Osteocyte (in vitro differentiated cells): ENCODE results near the gene TICAM1. TPM values are rescaled to one million over a fixed set of nuclear protein-coding genes. Genes with fewer than 3 reads are reported as not detected.
"Not testable (repeated sequence)": the region's sequence is repeated elsewhere in the genome, so short reads cannot be mapped to it uniquely, and the experiment has no call there.

ENCODE experiments used
- DNase-seq: peaks from one replicate; pipeline ENCODE4 v3.0.0; 2021; ENCODE audit warnings: mixed read lengths; ENCODE audit not compliant: unreplicated experiment; ENCODE audit errors: extremely low spot score
- H3K27ac Mint-ChIP-seq: one replicate; pipeline ENCODE4 v1.8.0; 2021; ENCODE audit warnings: mild to moderate bottlenecking, mixed read lengths; ENCODE audit not compliant: unreplicated experiment
- H3K27me3 Mint-ChIP-seq: one replicate; pipeline ENCODE4 v1.8.0; 2021; ENCODE audit warnings: mixed read lengths; ENCODE audit not compliant: unreplicated experiment
- H3K36me3 Mint-ChIP-seq: one replicate; pipeline ENCODE4 v1.8.0; 2021; ENCODE audit warnings: mixed read lengths; ENCODE audit not compliant: unreplicated experiment
- H3K4me1 Mint-ChIP-seq: one replicate; pipeline ENCODE4 v1.8.0; 2021; ENCODE audit warnings: mixed read lengths; ENCODE audit not compliant: unreplicated experiment
- H3K4me3 Mint-ChIP-seq: one replicate; pipeline ENCODE4 v1.8.0; 2021; ENCODE audit warnings: mild to moderate bottlenecking, moderate library complexity, mixed read lengths; ENCODE audit not compliant: unreplicated experiment
- H3K9me3 Mint-ChIP-seq: one replicate; pipeline ENCODE4 v1.8.0; 2021; ENCODE audit warnings: mixed read lengths; ENCODE audit not compliant: unreplicated experiment
- total RNA-seq: library from RNA; stranded (reverse); gene quantifications from 2 replicates; pipeline ENCODE4 v1.2.1, GENCODE V29; 2021
- TF ChIP-seq, protein P1 (sequence below): fragments of 200-600 bp; sonication (generic); IDR thresholded peaks from 2 replicates; pipeline ENCODE4 v1.5.0; 2021; ENCODE audit warnings: antibody characterized with exemption, mild to moderate bottlenecking, moderate library complexity

The TICAM1 gene
- total RNA-seq, 1 donor from 2014 or later, result 6.6 TPM

DNA sequence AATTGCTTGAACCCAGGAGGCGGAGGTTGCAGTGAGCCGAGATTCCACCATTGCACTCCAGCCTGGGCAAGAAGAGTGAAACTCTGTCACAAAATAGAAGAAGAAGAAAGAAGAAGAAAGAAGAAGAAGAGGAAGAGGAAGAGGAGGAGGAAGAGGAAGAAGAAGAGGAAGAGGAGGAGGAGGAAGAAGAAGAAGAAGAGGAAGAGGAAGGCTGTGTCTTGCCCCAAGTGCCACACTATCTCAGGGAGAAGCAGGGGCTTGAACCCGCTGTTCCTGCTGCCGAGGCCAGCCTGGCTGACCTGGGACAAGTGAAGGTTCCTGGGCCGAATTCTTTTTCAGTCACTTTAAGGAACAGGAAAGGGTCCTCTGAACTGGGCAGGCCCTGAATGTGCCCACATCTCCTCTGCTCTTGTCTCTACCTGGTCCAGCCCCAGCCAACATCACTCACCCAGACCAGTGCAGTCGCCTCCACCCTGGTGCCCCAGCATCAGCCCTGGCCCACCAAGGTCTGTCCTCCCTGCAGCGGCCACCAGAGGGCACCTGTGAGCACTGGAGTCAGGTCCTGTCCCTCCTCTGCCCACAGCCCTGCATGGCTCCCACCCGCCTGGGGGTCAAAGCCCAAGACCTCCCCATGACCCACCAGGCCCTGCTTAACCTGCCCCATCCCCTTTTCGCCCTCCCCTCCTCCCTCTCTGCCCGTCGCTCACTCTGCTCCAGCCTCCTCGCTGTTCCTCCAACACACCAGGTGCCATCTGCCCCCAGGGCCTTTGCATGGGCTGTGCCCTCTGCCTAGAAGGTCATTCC is 20.0 kb downstream of the TICAM1 start:
- H3K27ac Mint-ChIP-seq, result peak overlapping the region; percentile 99
- no peaks in the 10 kb centered on the region for H3K36me3 Mint-ChIP-seq
- no peaks in the 10 kb centered on the region for H3K9me3 Mint-ChIP-seq
- TF ChIP-seq, protein P1, sequence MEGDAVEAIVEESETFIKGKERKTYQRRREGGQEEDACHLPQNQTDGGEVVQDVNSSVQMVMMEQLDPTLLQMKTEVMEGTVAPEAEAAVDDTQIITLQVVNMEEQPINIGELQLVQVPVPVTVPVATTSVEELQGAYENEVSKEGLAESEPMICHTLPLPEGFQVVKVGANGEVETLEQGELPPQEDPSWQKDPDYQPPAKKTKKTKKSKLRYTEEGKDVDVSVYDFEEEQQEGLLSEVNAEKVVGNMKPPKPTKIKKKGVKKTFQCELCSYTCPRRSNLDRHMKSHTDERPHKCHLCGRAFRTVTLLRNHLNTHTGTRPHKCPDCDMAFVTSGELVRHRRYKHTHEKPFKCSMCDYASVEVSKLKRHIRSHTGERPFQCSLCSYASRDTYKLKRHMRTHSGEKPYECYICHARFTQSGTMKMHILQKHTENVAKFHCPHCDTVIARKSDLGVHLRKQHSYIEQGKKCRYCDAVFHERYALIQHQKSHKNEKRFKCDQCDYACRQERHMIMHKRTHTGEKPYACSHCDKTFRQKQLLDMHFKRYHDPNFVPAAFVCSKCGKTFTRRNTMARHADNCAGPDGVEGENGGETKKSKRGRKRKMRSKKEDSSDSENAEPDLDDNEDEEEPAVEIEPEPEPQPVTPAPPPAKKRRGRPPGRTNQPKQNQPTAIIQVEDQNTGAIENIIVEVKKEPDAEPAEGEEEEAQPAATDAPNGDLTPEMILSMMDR, result peak; percentile 80
- peak; percentile 95 for DNase-seq
- H3K27me3 Mint-ChIP-seq, result no peaks in the 10 kb centered on the region
- H3K4me1 Mint-ChIP-seq, result peaks cover 30% of the 10 kb centered on the region
- peak overlapping the region; percentile 32 for H3K4me3 Mint-ChIP-seq

DNA sequence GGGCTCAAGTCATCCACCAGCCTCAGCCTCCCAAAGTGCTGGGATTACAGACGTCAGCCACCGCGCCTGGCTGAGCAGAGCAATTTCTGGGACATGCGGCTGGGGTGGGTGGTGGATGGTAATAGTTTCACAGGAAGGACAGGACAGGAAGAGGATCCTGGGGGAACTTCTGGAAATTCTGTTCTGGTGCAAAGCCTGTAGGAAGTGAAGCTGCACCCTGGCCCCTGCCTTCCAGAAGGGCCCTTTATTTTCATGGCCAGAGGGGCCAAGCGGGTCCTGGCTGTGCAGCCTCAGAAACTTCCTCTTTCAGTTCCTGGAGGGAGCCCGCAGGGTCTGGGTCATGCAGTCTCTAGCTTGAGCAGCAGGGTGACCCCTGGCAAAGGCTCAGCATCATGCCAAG is 24.3 kb downstream of the TICAM1 start:
- H3K4me3 Mint-ChIP-seq, result no peak overlapping the region
- H3K27ac Mint-ChIP-seq, result no peak overlapping the region
- peaks cover 8% of the 10 kb centered on the region for H3K4me1 Mint-ChIP-seq
- no peak for DNase-seq
- TF ChIP-seq, protein P1, result no peak
- no peaks in the 10 kb centered on the region for H3K27me3 Mint-ChIP-seq
- no peaks in the 10 kb centered on the region for H3K36me3 Mint-ChIP-seq
- no peaks in the 10 kb centered on the region for H3K9me3 Mint-ChIP-seq

DNA sequence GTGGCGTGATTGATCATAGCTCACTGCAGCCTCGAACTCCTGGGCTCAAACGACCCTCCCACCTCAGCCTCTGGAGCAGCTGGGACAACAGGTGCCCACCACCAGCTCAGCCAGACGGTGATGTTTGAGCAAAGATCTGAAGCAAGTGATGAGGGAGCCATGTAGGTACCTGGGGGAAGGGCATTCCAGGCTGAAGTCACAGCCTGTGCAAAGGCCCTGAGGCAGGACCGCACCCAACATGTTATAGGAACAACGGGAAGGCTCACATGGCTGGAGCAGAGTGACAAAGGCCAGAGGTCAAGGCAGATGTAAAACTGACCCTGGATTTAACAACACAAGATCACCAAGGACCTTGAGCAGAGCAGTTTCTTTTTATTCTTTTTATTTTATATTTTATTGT is 25.1 kb downstream of the TICAM1 start:
- H3K27me3 Mint-ChIP-seq, result no peaks in the 10 kb centered on the region

DNA sequence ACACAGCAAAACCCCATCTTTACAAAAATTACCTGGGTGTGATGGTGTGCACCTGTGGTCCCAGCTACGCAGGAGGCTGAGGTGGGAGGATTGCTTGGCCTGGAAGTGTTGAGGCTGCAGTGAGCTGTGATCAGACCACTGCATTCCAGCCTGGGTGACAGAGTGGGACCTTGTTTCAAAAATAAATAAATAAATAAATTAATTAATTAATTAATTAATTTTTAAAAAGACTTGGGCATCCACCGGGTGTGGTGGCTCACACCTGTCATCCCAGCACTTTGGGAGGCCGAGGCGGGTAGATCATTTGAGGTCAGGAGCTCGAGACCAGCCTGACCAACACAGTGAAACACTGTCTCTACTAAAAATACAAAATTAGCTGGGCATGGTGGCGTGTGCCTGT is 26.4 kb downstream of the TICAM1 start:
- not testable (repeated sequence) for H3K4me3 Mint-ChIP-seq, H3K9me3 Mint-ChIP-seq, DNase-seq, H3K27me3 Mint-ChIP-seq, H3K27ac Mint-ChIP-seq, H3K4me1 Mint-ChIP-seq, H3K36me3 Mint-ChIP-seq

More for the DNA sequence above, 25.1 kb downstream of the TICAM1 start:
- TF ChIP-seq, protein P1, result no peak
- peaks cover 3% of the 10 kb centered on the region for H3K4me1 Mint-ChIP-seq
- no peaks in the 10 kb centered on the region for H3K9me3 Mint-ChIP-seq
- DNase-seq, result no peak
- no peak overlapping the region for H3K4me3 Mint-ChIP-seq
- H3K27ac Mint-ChIP-seq, result no peak overlapping the region
- H3K36me3 Mint-ChIP-seq, result no peaks in the 10 kb centered on the region

DNA sequence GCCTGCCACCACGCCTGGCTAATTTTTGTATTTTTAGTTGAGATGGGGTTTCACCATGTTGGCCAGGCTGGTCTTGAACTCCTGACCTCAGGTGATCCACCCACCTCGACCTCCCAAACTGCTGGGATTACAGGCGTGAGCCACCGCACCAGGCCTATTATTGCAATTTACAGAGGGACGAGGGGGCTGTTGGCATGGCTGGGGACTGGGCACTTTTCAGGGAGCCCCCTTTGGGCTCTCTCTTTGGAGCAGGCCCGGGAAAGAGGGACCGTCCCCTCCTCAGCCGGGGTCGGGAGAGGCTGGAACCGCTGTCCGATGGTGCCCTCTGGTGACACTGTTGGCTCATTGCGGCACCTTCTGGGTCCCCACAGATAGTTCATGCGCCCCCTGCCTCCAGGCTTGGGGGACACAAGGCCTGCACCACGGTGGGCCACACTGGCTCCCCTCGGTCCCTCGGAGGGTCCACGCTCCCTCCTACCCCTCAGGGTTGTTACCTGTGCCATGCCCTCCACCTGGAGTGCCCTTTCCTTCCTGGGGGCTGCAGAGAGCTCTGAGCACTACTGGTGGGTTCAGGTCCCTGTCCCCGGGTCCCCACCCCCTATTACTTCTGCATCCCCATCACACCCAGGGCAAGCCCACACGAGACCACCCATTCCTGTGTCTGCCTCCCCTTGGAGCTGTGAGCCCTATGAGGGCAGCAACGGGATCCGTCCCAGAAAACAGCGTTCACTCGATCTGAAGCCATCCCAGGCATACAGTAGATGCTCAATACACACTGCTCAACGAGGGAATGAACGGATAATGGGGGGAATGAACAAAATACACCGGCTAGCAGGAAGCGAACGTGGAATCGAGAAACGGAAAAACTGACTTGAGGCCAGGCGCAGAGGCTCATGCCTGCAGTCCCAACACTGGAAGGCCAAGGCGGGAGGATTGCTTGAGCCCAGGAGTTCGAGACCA is 27.5 kb downstream of the TICAM1 start:
- Mint-ChIP-seq H3K27ac (no peak overlapping the region), H3K4me1 (no peaks in the 10 kb centered on the region), H3K36me3 (no peaks in the 10 kb centered on the region), H3K27me3 (no peaks in the 10 kb centered on the region), H3K4me3 (no peak overlapping the region), H3K9me3 (no peaks in the 10 kb centered on the region)
- DNase-seq, result no peak
- TF ChIP-seq, protein P1, result peak; percentile 74
